T-helper 2 cell treated with Interferon-gamma antibody and Interleukin-4, amounts not matched to agents 5 μg/mL and 100 μg/mL, for 36 hours (primary cell): ENCODE data around the gene SNU13.
"Not testable (repeated sequence)": the region's sequence is repeated elsewhere in the genome, so short reads cannot be mapped to it uniquely, and the experiment has no call there.

ENCODE experiments used
- DNase-seq: peaks from one replicate; pipeline ENCODE4 v3.0.0; 2021; ENCODE audit warnings: low spot score
- H3K27ac Mint-ChIP-seq: one replicate; pipeline ENCODE4 v1.8.0; 2021; ENCODE audit warnings: mild to moderate bottlenecking, mixed read lengths
- H3K27me3 Mint-ChIP-seq: one replicate; pipeline ENCODE4 v1.8.0; 2021; ENCODE audit warnings: low read depth, mixed read lengths
- H3K36me3 Mint-ChIP-seq: one replicate; pipeline ENCODE4 v1.8.0; 2021; ENCODE audit warnings: low read depth, mixed read lengths
- H3K4me1 Mint-ChIP-seq: one replicate; pipeline ENCODE4 v1.8.0; 2021; ENCODE audit warnings: low read depth, mixed read lengths
- H3K4me3 Mint-ChIP-seq: one replicate; pipeline ENCODE4 v1.8.0; 2022; ENCODE audit warnings: mild to moderate bottlenecking, moderate library complexity, mixed read lengths
- H3K9me3 Mint-ChIP-seq: one replicate; pipeline ENCODE4 v1.8.0; 2021; ENCODE audit warnings: mixed read lengths

Gene SNU13

GRCh38 chr22:41647771-41648170 is 40.9 kb downstream of the SNU13 start:
- no peak overlapping the region for H3K27ac Mint-ChIP-seq
- no peak for DNase-seq
- no peaks in the 10 kb centered on the region for H3K9me3 Mint-ChIP-seq
- H3K27me3 Mint-ChIP-seq = no peaks in the 10 kb centered on the region
- peaks cover 43% of the 10 kb centered on the region for H3K36me3 Mint-ChIP-seq
- H3K4me3 Mint-ChIP-seq = no peak overlapping the region
- peaks cover 6% of the 10 kb centered on the region for H3K4me1 Mint-ChIP-seq

GRCh38 chr22:41642331-41643110 is 46.1 kb downstream of the SNU13 start:
- peaks cover 43% of the 10 kb centered on the region for H3K36me3 Mint-ChIP-seq
- no peak for DNase-seq
- H3K27me3 Mint-ChIP-seq = no peaks in the 10 kb centered on the region
- H3K4me1 Mint-ChIP-seq = peaks cover 2% of the 10 kb centered on the region
- no peak overlapping the region for H3K27ac Mint-ChIP-seq
- no peak overlapping the region for H3K4me3 Mint-ChIP-seq
- no peaks in the 10 kb centered on the region for H3K9me3 Mint-ChIP-seq

- H3K27me3 Mint-ChIP-seq = no peaks in the 10 kb centered on the region
- peaks cover 2% of the 10 kb centered on the region for H3K4me1 Mint-ChIP-seq
- peaks cover 45% of the 10 kb centered on the region for H3K36me3 Mint-ChIP-seq
- DNase-seq = no peak
- H3K4me3 Mint-ChIP-seq = no peak overlapping the region
- H3K27ac Mint-ChIP-seq = no peak overlapping the region
- H3K9me3 Mint-ChIP-seq = no peaks in the 10 kb centered on the region
Observed at GRCh38 chr22:41641854-41642253, 46.8 kb downstream of the SNU13 start.

- Mint-ChIP-seq H3K4me3 (no peak overlapping the region), H3K4me1 (peaks cover 5% of the 10 kb centered on the region), H3K27ac (no peak overlapping the region), H3K9me3 (no peaks in the 10 kb centered on the region), H3K36me3 (peaks cover 50% of the 10 kb centered on the region), H3K27me3 (no peaks in the 10 kb centered on the region)
- no peak for DNase-seq
Observed at GRCh38 chr22:41638748-41639147, 49.9 kb downstream of the SNU13 start.

- Mint-ChIP-seq H3K9me3 (no peaks in the 10 kb centered on the region), H3K27me3 (no peaks in the 10 kb centered on the region), H3K36me3 (peaks cover 53% of the 10 kb centered on the region), H3K4me3 (no peak overlapping the region), H3K27ac (no peak overlapping the region), H3K4me1 (peaks cover 5% of the 10 kb centered on the region)
- DNase-seq = no peak
Observed at GRCh38 chr22:41638124-41638523, 50.5 kb downstream of the SNU13 start.

GRCh38 chr22:41637623-41638022 is 51.0 kb downstream of the SNU13 start:
- H3K27ac Mint-ChIP-seq, H3K4me1 Mint-ChIP-seq, H3K27me3 Mint-ChIP-seq, DNase-seq, H3K4me3 Mint-ChIP-seq, H3K9me3 Mint-ChIP-seq: not testable (repeated sequence)
- peaks cover 50% of the 10 kb centered on the region for H3K36me3 Mint-ChIP-seq

- Mint-ChIP-seq H3K9me3 (no peaks in the 10 kb centered on the region), H3K4me3 (no peak overlapping the region), H3K4me1 (peaks cover 3% of the 10 kb centered on the region), H3K36me3 (peaks cover 47% of the 10 kb centered on the region), H3K27me3 (no peaks in the 10 kb centered on the region), H3K27ac (no peak overlapping the region)
- no peak for DNase-seq
Observed at GRCh38 chr22:41636467-41636866, 52.2 kb downstream of the SNU13 start.

GRCh38 chr22:41634610-41635009 is 54.1 kb downstream of the SNU13 start:
- H3K36me3 Mint-ChIP-seq = peaks cover 47% of the 10 kb centered on the region
- not testable (repeated sequence) for H3K27ac Mint-ChIP-seq, H3K27me3 Mint-ChIP-seq

GRCh38 chr22:41631615-41632014 is 57.1 kb downstream of the SNU13 start:
- H3K36me3 Mint-ChIP-seq = peaks cover 60% of the 10 kb centered on the region

More at GRCh38 chr22:41634610-41635009, 54.1 kb downstream of the SNU13 start:
- H3K9me3 Mint-ChIP-seq, H3K4me3 Mint-ChIP-seq, DNase-seq, H3K4me1 Mint-ChIP-seq: not testable (repeated sequence)

GRCh38 chr22:41631115-41631514 is 57.6 kb downstream of the SNU13 start:
- not testable (repeated sequence) for H3K27me3 Mint-ChIP-seq, DNase-seq, H3K4me1 Mint-ChIP-seq, H3K27ac Mint-ChIP-seq, H3K4me3 Mint-ChIP-seq, H3K9me3 Mint-ChIP-seq
- H3K36me3 Mint-ChIP-seq = peaks cover 56% of the 10 kb centered on the region

More at GRCh38 chr22:41631615-41632014, 57.1 kb downstream of the SNU13 start:
- H3K27ac Mint-ChIP-seq, H3K9me3 Mint-ChIP-seq, H3K4me1 Mint-ChIP-seq, H3K27me3 Mint-ChIP-seq, DNase-seq, H3K4me3 Mint-ChIP-seq: not testable (repeated sequence)

- H3K4me3 Mint-ChIP-seq = no peak overlapping the region
- H3K27me3 Mint-ChIP-seq = no peaks in the 10 kb centered on the region
- peaks cover 56% of the 10 kb centered on the region for H3K36me3 Mint-ChIP-seq
- no peak for DNase-seq
- H3K4me1 Mint-ChIP-seq = peaks cover 8% of the 10 kb centered on the region
- no peak overlapping the region for H3K27ac Mint-ChIP-seq
- H3K9me3 Mint-ChIP-seq = no peaks in the 10 kb centered on the region
Observed at GRCh38 chr22:41625577-41625976, 63.1 kb downstream of the SNU13 start.
